Activated naive CD8-positive, alpha-beta T cell treated with anti-CD3 and anti-CD28 coated beads for 36 hours (primary cell): Measurements from ENCODE around the gene TCF7L1. TPM values are rescaled to one million over a fixed set of nuclear protein-coding genes. Genes with fewer than 3 reads are reported as not detected.
"Not testable (repeated sequence)": the region's sequence is repeated elsewhere in the genome, so short reads cannot be mapped to it uniquely, and the experiment has no call there.

ENCODE experiments used
- DNase-seq: peaks from one replicate; pipeline ENCODE4 v3.0.0; 2021
- H3K27ac Mint-ChIP-seq: one replicate; pipeline ENCODE4 v1.8.0; 2022; ENCODE audit warnings: mild to moderate bottlenecking, moderate library complexity, mixed read lengths
- H3K27me3 Mint-ChIP-seq: one replicate; pipeline ENCODE4 v1.8.0; 2022; ENCODE audit warnings: mild to moderate bottlenecking, mixed read lengths
- H3K36me3 Mint-ChIP-seq: one replicate; pipeline ENCODE4 v1.8.0; 2021; ENCODE audit warnings: mild to moderate bottlenecking, mixed read lengths
- H3K4me1 Mint-ChIP-seq: one replicate; pipeline ENCODE4 v1.8.0; 2021; ENCODE audit warnings: mixed read lengths
- H3K4me3 Mint-ChIP-seq: one replicate; pipeline ENCODE4 v1.8.0; 2022; ENCODE audit warnings: mild to moderate bottlenecking, moderate library complexity, mixed read lengths
- H3K9me3 Mint-ChIP-seq: one replicate; pipeline ENCODE4 v1.8.0; 2022; ENCODE audit warnings: mixed read lengths
- total RNA-seq, 2 experiments: library from RNA; stranded (reverse); gene quantifications; one replicate each; pipeline ENCODE4 v1.2.3, GENCODE V29; 2021

Gene TCF7L1
- total RNA-seq, 2 experiments from 2014 or later = 0.06 TPM; not detected in 1

GRCh38 chr2:85145116-85145820 is 12.1 kb downstream of the TCF7L1 start:
- Mint-ChIP-seq H3K4me1 (no peaks in the 10 kb centered on the region), H3K9me3 (no peaks in the 10 kb centered on the region), H3K36me3 (no peaks in the 10 kb centered on the region), H3K27ac (no peak overlapping the region), H3K27me3 (peaks cover 13% of the 10 kb centered on the region), H3K4me3 (no peak overlapping the region)
- no peak for DNase-seq

DNA sequence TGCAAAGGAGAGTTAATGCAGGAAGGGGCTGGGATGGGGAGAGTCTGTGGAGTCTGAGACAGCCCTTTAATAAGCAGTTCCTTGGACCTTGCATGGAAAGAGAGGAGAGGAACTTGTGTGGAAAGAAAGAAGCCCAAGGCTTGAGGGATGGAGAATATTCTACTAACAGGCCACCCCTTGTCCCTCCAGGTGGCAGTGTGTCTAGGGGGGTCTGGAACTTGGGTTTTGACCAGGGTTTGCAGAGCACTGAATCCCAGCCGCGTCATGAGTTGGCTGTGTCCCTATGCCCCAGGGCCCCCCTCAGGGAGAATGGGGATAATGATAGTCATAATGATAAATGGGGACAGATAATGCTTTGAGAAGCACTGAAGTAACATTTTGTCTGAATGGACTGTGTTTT is 15.0 kb downstream of the TCF7L1 start:
- H3K4me1 Mint-ChIP-seq = no peaks in the 10 kb centered on the region
- H3K4me3 Mint-ChIP-seq = no peak overlapping the region
- no peak for DNase-seq
- H3K36me3 Mint-ChIP-seq = no peaks in the 10 kb centered on the region
- no peaks in the 10 kb centered on the region for H3K9me3 Mint-ChIP-seq
- H3K27me3 Mint-ChIP-seq = no peaks in the 10 kb centered on the region
- H3K27ac Mint-ChIP-seq = no peak overlapping the region

DNA sequence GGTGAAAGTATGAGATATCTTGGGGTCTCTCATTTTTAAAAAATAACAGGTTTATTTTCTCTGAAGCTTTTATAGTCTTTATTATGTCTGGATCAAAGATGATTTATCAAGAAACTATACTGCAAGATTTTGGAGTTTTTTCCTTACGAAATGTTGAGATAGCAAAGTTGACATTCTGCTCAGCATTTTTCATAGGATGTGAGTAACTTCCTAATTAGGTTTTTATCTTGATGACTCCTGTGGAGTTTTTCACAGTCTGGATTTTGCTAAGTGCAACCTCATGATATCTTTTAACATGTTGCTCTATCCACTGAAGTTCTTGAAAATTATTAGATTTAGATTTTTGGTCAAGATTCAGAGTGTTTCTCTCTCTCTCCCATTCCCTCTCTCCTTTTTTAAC is 17.8 kb downstream of the TCF7L1 start:
- no peaks in the 10 kb centered on the region for H3K4me1 Mint-ChIP-seq
- no peaks in the 10 kb centered on the region for H3K9me3 Mint-ChIP-seq

GRCh38 chr2:85152895-85153294 is 19.7 kb downstream of the TCF7L1 start:
- no peak overlapping the region for H3K27ac Mint-ChIP-seq
- no peak for DNase-seq
- peaks cover 3% of the 10 kb centered on the region for H3K27me3 Mint-ChIP-seq
- H3K36me3 Mint-ChIP-seq = no peaks in the 10 kb centered on the region
- no peak overlapping the region for H3K4me3 Mint-ChIP-seq
- no peaks in the 10 kb centered on the region for H3K9me3 Mint-ChIP-seq
- no peaks in the 10 kb centered on the region for H3K4me1 Mint-ChIP-seq

More for the DNA sequence above, 17.8 kb downstream of the TCF7L1 start:
- no peaks in the 10 kb centered on the region for H3K36me3 Mint-ChIP-seq
- DNase-seq = no peak
- H3K27ac Mint-ChIP-seq = no peak overlapping the region
- peaks cover 3% of the 10 kb centered on the region for H3K27me3 Mint-ChIP-seq
- no peak overlapping the region for H3K4me3 Mint-ChIP-seq

GRCh38 chr2:85154048-85154753 is 21.0 kb downstream of the TCF7L1 start:
- Mint-ChIP-seq H3K4me1 (no peaks in the 10 kb centered on the region), H3K4me3 (no peak overlapping the region), H3K36me3 (no peaks in the 10 kb centered on the region), H3K27me3 (peaks cover 3% of the 10 kb centered on the region), H3K9me3 (no peaks in the 10 kb centered on the region), H3K27ac (no peak overlapping the region)
- DNase-seq = no peak

- not testable (repeated sequence) for DNase-seq, H3K27me3 Mint-ChIP-seq, H3K27ac Mint-ChIP-seq, H3K4me1 Mint-ChIP-seq, H3K9me3 Mint-ChIP-seq, H3K36me3 Mint-ChIP-seq, H3K4me3 Mint-ChIP-seq
These were observed 21.9 kb downstream of the TCF7L1 start for GRCh38 chr2:85155082-85155481.

DNA sequence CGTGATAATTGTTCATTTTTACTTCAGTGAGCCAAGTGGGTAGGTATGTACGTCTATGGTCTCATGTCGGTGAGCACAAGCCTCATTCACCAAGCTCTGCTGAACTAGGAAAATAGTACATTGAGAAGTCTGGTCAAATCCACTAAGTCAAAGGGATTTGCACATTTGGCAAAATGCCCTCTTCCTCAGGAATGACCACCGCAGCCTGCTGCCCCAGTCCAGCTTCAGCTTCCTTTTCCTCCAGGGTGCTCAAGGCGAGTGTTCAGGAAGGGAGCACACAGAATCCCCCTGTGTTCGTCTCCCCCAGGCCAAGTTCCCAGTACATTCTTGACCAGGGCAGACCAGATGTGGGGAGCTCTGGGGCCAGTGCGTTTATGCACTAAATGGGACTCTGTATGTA is 23.0 kb downstream of the TCF7L1 start:
- Mint-ChIP-seq H3K4me3 (no peak overlapping the region), H3K36me3 (no peaks in the 10 kb centered on the region), H3K9me3 (no peaks in the 10 kb centered on the region), H3K27ac (no peak overlapping the region), H3K27me3 (peaks cover 3% of the 10 kb centered on the region), H3K4me1 (no peaks in the 10 kb centered on the region)
- no peak for DNase-seq

DNA sequence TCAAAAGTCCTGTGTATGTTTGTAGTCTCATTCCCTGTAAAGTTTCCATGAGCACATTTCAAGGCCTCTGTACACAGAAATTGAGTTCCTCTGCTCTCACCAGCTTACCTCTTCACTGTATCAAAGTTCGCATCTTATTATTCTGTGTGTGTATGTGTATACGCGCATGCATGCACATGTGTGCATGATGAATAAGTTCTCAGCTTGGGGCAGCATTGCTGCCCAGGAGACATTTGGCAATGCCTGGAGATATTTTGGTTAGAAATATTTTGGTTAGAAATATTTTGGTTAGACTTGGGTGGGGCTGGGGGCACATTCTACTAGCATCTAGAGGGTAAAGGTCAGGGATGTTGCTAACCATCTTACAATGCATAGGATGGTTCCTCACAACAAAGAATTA is 23.4 kb downstream of the TCF7L1 start:
- no peaks in the 10 kb centered on the region for H3K36me3 Mint-ChIP-seq
- no peaks in the 10 kb centered on the region for H3K4me1 Mint-ChIP-seq
- DNase-seq = no peak
- no peak overlapping the region for H3K4me3 Mint-ChIP-seq
- H3K9me3 Mint-ChIP-seq = no peaks in the 10 kb centered on the region
- H3K27ac Mint-ChIP-seq = no peak overlapping the region
- H3K27me3 Mint-ChIP-seq = peaks cover 3% of the 10 kb centered on the region

GRCh38 chr2:85157345-85157744 is 24.2 kb downstream of the TCF7L1 start:
- H3K4me3 Mint-ChIP-seq = no peak overlapping the region
- H3K9me3 Mint-ChIP-seq = no peaks in the 10 kb centered on the region
- H3K27ac Mint-ChIP-seq = no peak overlapping the region
- no peak for DNase-seq
- no peaks in the 10 kb centered on the region for H3K36me3 Mint-ChIP-seq
- peaks cover 3% of the 10 kb centered on the region for H3K27me3 Mint-ChIP-seq
- H3K4me1 Mint-ChIP-seq = no peaks in the 10 kb centered on the region

GRCh38 chr2:85158559-85159273 is 25.5 kb downstream of the TCF7L1 start:
- DNase-seq = no peak
- no peak overlapping the region for H3K4me3 Mint-ChIP-seq
- no peaks in the 10 kb centered on the region for H3K4me1 Mint-ChIP-seq
- H3K36me3 Mint-ChIP-seq = no peaks in the 10 kb centered on the region
- peaks cover 3% of the 10 kb centered on the region for H3K27me3 Mint-ChIP-seq
- no peak overlapping the region for H3K27ac Mint-ChIP-seq
- no peaks in the 10 kb centered on the region for H3K9me3 Mint-ChIP-seq

- DNase-seq = no peak
- no peaks in the 10 kb centered on the region for H3K4me1 Mint-ChIP-seq
- H3K9me3 Mint-ChIP-seq = no peaks in the 10 kb centered on the region
- no peak overlapping the region for H3K4me3 Mint-ChIP-seq
- no peaks in the 10 kb centered on the region for H3K36me3 Mint-ChIP-seq
- H3K27ac Mint-ChIP-seq = no peak overlapping the region
- peaks cover 3% of the 10 kb centered on the region for H3K27me3 Mint-ChIP-seq
These were observed 26.4 kb downstream of the TCF7L1 start for GRCh38 chr2:85159589-85159988.

GRCh38 chr2:85160966-85161960 is 28.1 kb downstream of the TCF7L1 start:
- H3K36me3 Mint-ChIP-seq = no peaks in the 10 kb centered on the region
- no peaks in the 10 kb centered on the region for H3K9me3 Mint-ChIP-seq
- H3K4me3 Mint-ChIP-seq = no peak overlapping the region
- DNase-seq = no peak
- H3K4me1 Mint-ChIP-seq = no peaks in the 10 kb centered on the region
- no peak overlapping the region for H3K27ac Mint-ChIP-seq
- no peaks in the 10 kb centered on the region for H3K27me3 Mint-ChIP-seq

DNA sequence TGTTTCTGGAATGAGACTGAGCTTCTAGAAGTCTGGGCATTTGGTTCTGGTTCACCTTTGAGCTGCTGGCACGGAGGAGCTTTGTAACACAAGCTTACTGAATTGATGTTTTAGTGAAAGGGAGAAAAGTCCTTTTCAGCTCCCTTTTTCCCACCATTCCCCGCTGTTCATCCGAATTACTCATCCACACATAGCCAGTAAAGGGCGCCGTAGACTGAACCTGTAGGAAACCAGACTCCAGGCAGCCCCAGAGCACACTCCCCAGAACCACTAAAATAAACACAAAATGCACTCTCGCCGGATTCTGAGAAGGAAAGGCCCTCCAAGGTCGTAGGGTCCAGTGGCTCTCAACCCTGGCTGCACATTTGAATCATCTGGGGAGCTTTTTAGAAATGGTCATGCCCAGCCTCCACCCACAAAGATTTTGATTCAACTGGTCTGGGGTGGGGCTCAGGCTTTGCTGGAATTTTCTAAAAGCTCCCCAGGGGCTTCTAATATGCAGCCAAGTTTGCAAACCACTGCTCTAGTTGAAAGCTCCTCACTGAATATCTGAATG is 29.6 kb downstream of the TCF7L1 start:
- H3K27me3 Mint-ChIP-seq = no peaks in the 10 kb centered on the region
- no peaks in the 10 kb centered on the region for H3K4me1 Mint-ChIP-seq
- no peak overlapping the region for H3K27ac Mint-ChIP-seq
- no peak for DNase-seq
- H3K9me3 Mint-ChIP-seq = no peaks in the 10 kb centered on the region
- no peaks in the 10 kb centered on the region for H3K36me3 Mint-ChIP-seq
- no peak overlapping the region for H3K4me3 Mint-ChIP-seq

DNA sequence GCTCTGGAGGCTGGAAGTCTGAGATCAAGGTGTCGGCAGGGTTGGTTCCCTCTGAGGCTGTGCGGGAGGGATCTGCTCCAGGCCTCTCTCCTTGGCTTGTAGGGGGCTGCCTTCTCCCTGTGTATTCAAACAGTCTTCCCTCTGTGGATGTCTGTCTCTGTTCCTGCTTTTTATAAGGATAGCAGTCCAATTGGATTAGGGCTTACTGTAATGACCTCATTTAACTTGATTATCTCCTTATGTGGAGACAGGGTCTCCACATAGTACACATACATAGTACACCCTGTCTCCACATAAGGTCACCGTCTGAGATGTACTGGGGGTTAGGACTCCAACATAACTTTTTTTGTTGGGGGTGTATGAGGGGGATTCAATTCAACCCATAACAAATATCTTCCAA is 30.5 kb downstream of the TCF7L1 start:
- no peak for DNase-seq
- no peaks in the 10 kb centered on the region for H3K9me3 Mint-ChIP-seq
- no peaks in the 10 kb centered on the region for H3K36me3 Mint-ChIP-seq
- no peak overlapping the region for H3K27ac Mint-ChIP-seq
- H3K4me3 Mint-ChIP-seq = no peak overlapping the region
- H3K4me1 Mint-ChIP-seq = no peaks in the 10 kb centered on the region
- no peaks in the 10 kb centered on the region for H3K27me3 Mint-ChIP-seq
